H1 (cell line): Measurements from ENCODE around the gene RAB22A. TPM values are rescaled to one million over a fixed set of nuclear protein-coding genes. Genes with fewer than 3 reads are reported as not detected.

Source experiments
- CTCF ChIA-PET: fragments of 300-600 bp; sonication (Branson Sonifier 250); formaldehyde crosslinking; loops from one replicate; lab custom pipeline; 2021; ENCODE audit not compliant: partially characterized antibody; lab: Charles Lee
- POLR2A ChIA-PET: fragments of 300-600 bp; sonication (Branson Sonifier 250); formaldehyde crosslinking; loops from one replicate; lab custom pipeline; 2021; ENCODE audit warnings: inconsistent platforms; ENCODE audit not compliant: partially characterized antibody; lab: Charles Lee
- DNase-seq, 2 experiments: peaks; one replicate each; pipeline versions ENCODE4 v3.0.0 to v3.0.0-alpha.2; 2010 to 2022; ENCODE audit warnings: low spot score in 2 of 2, low read depth in 1 of 2, mixed read lengths in 1 of 2
- FAIRE-seq: peaks from 2 replicates; lab custom pipeline; 2011; peaks lifted over from hg19 to GRCh38; lab: Jason Lieb, UNC
- H2AFZ ChIP-seq: 2 replicates; pipeline ENCODE4 v1.8.1; 2012; ENCODE audit warnings: low read length, inconsistent platforms
- H2AK5ac ChIP-seq: 2 replicates; pipeline ENCODE4 v1.6.1; 2013; ENCODE audit warnings: low read depth, low read length
- H2BK120ac ChIP-seq: replicated peaks from 2 replicates; pipeline ENCODE3; 2013; ENCODE audit warnings: low read depth, low read length, inconsistent platforms
- H2BK12ac ChIP-seq: 2 replicates; pipeline ENCODE4 v1.6.1; 2013; ENCODE audit warnings: low read depth, low read length
- H2BK15ac ChIP-seq: 2 replicates; pipeline ENCODE4 v1.6.1; 2013; ENCODE audit warnings: low read length
- H2BK20ac ChIP-seq: 2 replicates; pipeline ENCODE4 v1.6.1; 2013; ENCODE audit warnings: low read length
- H2BK5ac ChIP-seq: 2 replicates; pipeline ENCODE4 v1.6.1; 2013; ENCODE audit warnings: low read depth, low read length
- H3K14ac ChIP-seq: 2 replicates; pipeline ENCODE4 v1.6.1; 2013; ENCODE audit warnings: inconsistent platforms; ENCODE audit not compliant: insufficient read length
- H3K18ac ChIP-seq: 2 replicates; pipeline ENCODE4 v1.6.1; 2013; ENCODE audit warnings: low read length; ENCODE audit errors: extremely low read depth
- H3K23ac ChIP-seq: 2 replicates; pipeline ENCODE4 v1.6.1; 2013; ENCODE audit warnings: inconsistent platforms; ENCODE audit not compliant: insufficient read length
- H3K23me2 ChIP-seq: 2 replicates; pipeline ENCODE4 v1.6.1; 2013; ENCODE audit warnings: low read depth, low read length
- H3K27ac ChIP-seq: 2 replicates; pipeline ENCODE4 v1.6.1; 2011; ENCODE audit warnings: low read depth, low read length, inconsistent platforms
- H3K27me3 ChIP-seq, 4 experiments: replicated peaks in 1 of 4; 1 replicate in 1 of 4; 2 replicates in 3 of 4; pipeline versions ENCODE4 v1.6.1 to v1.8.1; 2011 to 2013; ENCODE audit warnings: low read length in 3 of 4, mild to moderate bottlenecking in 3 of 4, inconsistent platforms in 2 of 4, mixed read lengths in 2 of 4, moderate library complexity in 1 of 4; ENCODE audit not compliant: control insufficient read depth in 3 of 4, insufficient read depth in 3 of 4; ENCODE audit errors: extremely low read depth in 1 of 4
- H3K36me3 ChIP-seq, 4 experiments: 2 replicates each; pipeline versions ENCODE4 v1.6.1 to v1.8.1; 2011 to 2013; ENCODE audit warnings: mild to moderate bottlenecking in 4 of 4, low read length in 3 of 4, moderate library complexity in 2 of 4, control low read depth in 1 of 4, inconsistent platforms in 1 of 4; ENCODE audit not compliant: insufficient read depth in 4 of 4, control insufficient read depth in 2 of 4
- H3K4ac ChIP-seq: replicated peaks from 2 replicates; pipeline ENCODE3; 2013; ENCODE audit warnings: low read length, low read depth, mixed read lengths, inconsistent platforms; ENCODE audit not compliant: insufficient read length
- H3K4me1 ChIP-seq, 4 experiments: replicated peaks in 1 of 4; 1 replicate in 1 of 4; 2 replicates in 3 of 4; pipeline versions ENCODE4 v1.6.1 to v1.8.1; 2011 to 2013; ENCODE audit warnings: low read length in 3 of 4, inconsistent platforms in 2 of 4, mixed read lengths in 1 of 4; ENCODE audit not compliant: insufficient read depth in 4 of 4, control insufficient read depth in 3 of 4
- H3K4me2 ChIP-seq, 2 experiments: 2 replicates each; pipeline versions ENCODE4 v1.6.1 to v1.8.1; 2011 to 2013; ENCODE audit warnings: low read depth in 2 of 2, low read length in 2 of 2, control low read depth in 1 of 2, inconsistent platforms in 1 of 2, mild to moderate bottlenecking in 1 of 2; ENCODE audit not compliant: insufficient read depth in 1 of 2
- H3K4me3 ChIP-seq, 4 experiments: fragments of 200-600, 300-600 bp in 1 of 4; sonication (generic), shearing (Covaris generic), sonication (Bioruptor Twin) in 1 of 4; 2 replicates each; pipeline versions ENCODE4 v1.5.1 to v1.8.1; 2011 to 2016; ENCODE audit warnings: low read length in 4 of 4, low read depth in 3 of 4, control low read depth in 2 of 4, inconsistent platforms in 2 of 4, mild to moderate bottlenecking in 2 of 4, mixed read lengths in 1 of 4, moderate library complexity in 1 of 4; ENCODE audit not compliant: insufficient read depth in 2 of 4; ENCODE audit errors: extremely low read depth in 1 of 4
- H3K56ac ChIP-seq: replicated peaks from 2 replicates; pipeline ENCODE3; 2013; ENCODE audit warnings: low read depth, mild to moderate bottlenecking, mixed read lengths, low read length, inconsistent platforms; ENCODE audit not compliant: insufficient read length
- H3K79me1 ChIP-seq: 2 replicates; pipeline ENCODE4 v1.6.1; 2013; ENCODE audit warnings: low read depth, low read length, control low read depth
- H3K79me2 ChIP-seq, 2 experiments: 2 replicates each; pipeline versions ENCODE4 v1.6.1 to v1.8.1; 2012 to 2013; ENCODE audit warnings: low read length in 2 of 2, mild to moderate bottlenecking in 2 of 2, inconsistent platforms in 1 of 2; ENCODE audit not compliant: insufficient read depth in 2 of 2, control insufficient read depth in 1 of 2
- H3K9ac ChIP-seq, 4 experiments: replicated peaks in 1 of 4; 1 replicate in 1 of 4; 2 replicates in 3 of 4; pipeline versions ENCODE4 v1.6.1 to v1.8.1; 2011 to 2013; ENCODE audit warnings: low read depth in 3 of 4, low read length in 3 of 4, control low read depth in 2 of 4, mild to moderate bottlenecking in 2 of 4, moderate library complexity in 2 of 4, inconsistent platforms in 1 of 4; ENCODE audit errors: extremely low read depth in 1 of 4
- H3K9me3 ChIP-seq, 2 experiments: 2 replicates each; pipeline versions ENCODE4 v1.6.1 to v1.8.1; 2012 to 2013; ENCODE audit warnings: mild to moderate bottlenecking in 2 of 2, moderate library complexity in 2 of 2, control low read depth in 1 of 2, inconsistent platforms in 1 of 2, low read depth in 1 of 2, low read length in 1 of 2, mixed read lengths in 1 of 2; ENCODE audit not compliant: insufficient read depth in 2 of 2
- H4K20me1 ChIP-seq, 2 experiments: replicated peaks in 1 of 2; 2 replicates each; pipeline versions ENCODE3 to v1.8.1; 2011 to 2013; ENCODE audit warnings: inconsistent platforms in 2 of 2, low read length in 2 of 2, mild to moderate bottlenecking in 1 of 2; ENCODE audit not compliant: insufficient read depth in 2 of 2, control insufficient read depth in 1 of 2
- H4K5ac ChIP-seq: 2 replicates; pipeline ENCODE4 v1.6.1; 2013; ENCODE audit warnings: low read length, low read depth, mixed read lengths, inconsistent platforms; ENCODE audit not compliant: insufficient read length
- H4K8ac ChIP-seq: 2 replicates; pipeline ENCODE4 v1.8.0; 2013; ENCODE audit warnings: mild to moderate bottlenecking, moderate library complexity, low read length, inconsistent platforms; ENCODE audit not compliant: insufficient read depth; ENCODE audit errors: extremely low read depth
- H4K91ac ChIP-seq: replicated peaks from 2 replicates; pipeline ENCODE3; 2013; ENCODE audit warnings: low read length, mixed read lengths, inconsistent platforms; ENCODE audit not compliant: insufficient read length
- ASH2L ChIP-seq: fragments of 200-600, 300-600 bp; sonication (generic); IDR thresholded peaks from one replicate; pipeline ENCODE4 v1.7.1; 2017; ENCODE audit warnings: low read length
- BACH1 ChIP-seq: IDR thresholded peaks from 2 replicates; pipeline ENCODE4 v1.6.1; 2012; ENCODE audit warnings: low read length, improper control_type of control experiment
- CBX8 ChIP-seq: fragments of 300-800, 300-1000 bp; sonication (generic); IDR thresholded peaks from 2 replicates; pipeline ENCODE4 v1.7.1; 2016; ENCODE audit warnings: low read depth, low read length, borderline replicate concordance
- CREB1 ChIP-seq: IDR thresholded peaks from 2 replicates; pipeline ENCODE4 v1.6.1; 2012; ENCODE audit warnings: inconsistent platforms
- EP300 ChIP-seq, 2 experiments: IDR thresholded peaks; 1 replicate in 1 of 2; 2 replicates in 1 of 2; pipeline ENCODE4 v1.6.1; 2011 to 2012; ENCODE audit warnings: low read depth in 2 of 2, low read length in 2 of 2, mild to moderate bottlenecking in 2 of 2, borderline replicate concordance in 1 of 2, inconsistent platforms in 1 of 2, moderate library complexity in 1 of 2
- JUN ChIP-seq: IDR thresholded peaks from 2 replicates; pipeline ENCODE4 v1.6.1; 2011; ENCODE audit warnings: low read depth, mild to moderate bottlenecking, improper control_type of control experiment, low read length
- JUND ChIP-seq: IDR thresholded peaks from 2 replicates; pipeline ENCODE4 v1.6.1; 2011; ENCODE audit warnings: mild to moderate bottlenecking, improper control_type of control experiment, low read length
- POLR2A ChIP-seq, 2 experiments: IDR thresholded peaks; 1 replicate in 1 of 2; 2 replicates in 1 of 2; pipeline ENCODE4 v1.6.1; 2011; ENCODE audit warnings: low read depth in 2 of 2, low read length in 2 of 2, mild to moderate bottlenecking in 2 of 2; ENCODE audit errors: control extremely low read depth in 1 of 2
- POU5F1 ChIP-seq: IDR thresholded peaks from 2 replicates; pipeline ENCODE4 v1.6.1; 2011; ENCODE audit warnings: low read depth, mild to moderate bottlenecking, low read length, moderate library complexity
- RAD21 ChIP-seq, 2 experiments: IDR thresholded peaks in 1 of 2; conservative IDR thresholded peaks in 1 of 2; 2 replicates each; pipeline ENCODE4 v1.6.1; 2011; ENCODE audit warnings: low read depth in 2 of 2, low read length in 2 of 2, improper control_type of control experiment in 1 of 2, inconsistent platforms in 1 of 2, mild to moderate bottlenecking in 1 of 2, moderate library complexity in 1 of 2
- RFX5 ChIP-seq: IDR thresholded peaks from 2 replicates; pipeline ENCODE4 v1.6.1; 2011; ENCODE audit warnings: low read depth, low read length, improper control_type of control experiment, borderline replicate concordance
- WGBS, 2 experiments: shearing (Covaris generic) in 1 of 2; methylation state at CpG; one replicate each; pipeline versions ENCODE4 v1.1.6 to v1.1.7; 2013 to 2015; ENCODE audit warnings: low lambda C conversion rate in 2 of 2, mixed read lengths in 2 of 2, inconsistent platforms in 1 of 2, low coverage in 1 of 2, missing lambda C conversion rate in 1 of 2; ENCODE audit not compliant: insufficient replicate concordance in 2 of 2, insufficient coverage in 1 of 2, insufficient read length in 1 of 2; ENCODE audit errors: extremely low coverage in 1 of 2, missing lambda C conversion rate in 1 of 2; 5-methylcytosine and 5-hydroxymethylcytosine counted together
- polyA plus RNA-seq, 7 experiments: library from polyadenylated mRNA; depleted of rRNA in 3 of 7; stranded (reverse) in 5 of 7; unstranded in 2 of 7; fragments of >200 nt in 5 of 7; fragments of 200-250 nt in 2 of 7; gene quantifications; 1 replicate in 5 of 7; 2 replicates in 1 of 7; 4 replicates in 1 of 7; pipeline versions ENCODE4 v1.2.1 to v1.2.3, GENCODE V29; 2011 to 2013; ENCODE audit warnings: missing spikeins in 2 of 7, mixed read lengths in 2 of 7
- total RNA-seq: library from RNA; stranded (reverse); fragmentation: NEBNext Ultra II Directional; extraction: Animal tissue kit (Norgen Biotek cat#: 25700); gene quantifications from 2 replicates; pipeline ENCODE4 v1.2.1, GENCODE V29; 2021
- TF ChIP-seq, protein P1 (sequence below), 3 experiments: IDR thresholded peaks; 1 replicate in 2 of 3; 2 replicates in 1 of 3; pipeline versions ENCODE4 v1.5.1 to v1.6.1; 2011; ENCODE audit warnings: low read length in 3 of 3, mild to moderate bottlenecking in 3 of 3, inconsistent platforms in 2 of 3, low read depth in 1 of 3, moderate library complexity in 1 of 3; ENCODE audit not compliant: insufficient read depth in 1 of 3; ENCODE audit errors: control extremely low read depth in 1 of 3

RAB22A gene
- total and polyA plus RNA-seq, 2 of the 8 experiments (the other 6 are each of a cell fraction or from before 2014, with no cell fraction given), result 3.1 to 6.6 TPM

- Histone ChIP-seq H2AK5ac (no peak overlapping the region), H2AFZ (no peak overlapping the region), H3K9me3 (no peaks in the 10 kb centered on the region), H3K27me3 (no peaks in the 10 kb centered on the region), H3K27ac (no peak overlapping the region), H4K20me1 (no peaks in the 10 kb centered on the region), H3K9ac (no peak overlapping the region), H3K23ac (no peak overlapping the region), H4K5ac (no peak overlapping the region), H2BK20ac (no peak overlapping the region), H3K4me3 (no peak overlapping the region), H3K14ac (no peak overlapping the region), H3K18ac (no peak overlapping the region), H2BK12ac (no peak overlapping the region), H3K36me3 (no peaks in the 10 kb centered on the region; a peak in 1 of 8 replicates), H3K56ac (no peak overlapping the region), H4K8ac (no peak overlapping the region), H2BK120ac (no peak overlapping the region), H3K4me1 (peaks cover 0 to under 1% (median 0%) of the 10 kb centered on the region in 4 experiments; a peak in 1 of 7 replicates), H3K4ac (no peak overlapping the region), H3K79me1 (no peaks in the 10 kb centered on the region; the same call in 1 of the 2 replicates), H3K23me2 (no peaks in the 10 kb centered on the region), H3K79me2 (peaks cover 0 to 3% of the 10 kb centered on the region in 2 experiments; a peak in 1 of 4 replicates), H2BK15ac (no peak overlapping the region), H3K4me2 (no peak overlapping the region), H4K91ac (no peak overlapping the region), H2BK5ac (no peak overlapping the region)
- POLR2A ChIA-PET, result no interaction called here
- FAIRE-seq, result no peak
- CTCF ChIA-PET, result interaction anchor here (1.2 to 1.7 kb wide), 2 partner anchors 8 to 69 kb away, joined by 5 to 6 read pairs; no protein-coding TSS in a partner anchor
- no peak for DNase-seq
- 89% methylated on average over 1 of the region's 1 CpG; no CpG with 5 or more reads in 1 of the 2 experiments for WGBS, 2 experiments
- TF ChIP-seq ASH2L, result no peak
- TF ChIP-seq RAD21 (IDR thresholded peaks at IDR 0.05 in 1 of 2, conservative IDR thresholded peaks at IDR 0.05 in 1 of 2; ENCODE audit: low read depth in 2 of 2, low read length in 2 of 2), result no peak
- no peak for TF ChIP-seq JUN
- no peak for TF ChIP-seq POU5F1
- no peak for TF ChIP-seq CBX8
- no peak for TF ChIP-seq RFX5
- no peak for TF ChIP-seq BACH1
- TF ChIP-seq, protein P1, sequence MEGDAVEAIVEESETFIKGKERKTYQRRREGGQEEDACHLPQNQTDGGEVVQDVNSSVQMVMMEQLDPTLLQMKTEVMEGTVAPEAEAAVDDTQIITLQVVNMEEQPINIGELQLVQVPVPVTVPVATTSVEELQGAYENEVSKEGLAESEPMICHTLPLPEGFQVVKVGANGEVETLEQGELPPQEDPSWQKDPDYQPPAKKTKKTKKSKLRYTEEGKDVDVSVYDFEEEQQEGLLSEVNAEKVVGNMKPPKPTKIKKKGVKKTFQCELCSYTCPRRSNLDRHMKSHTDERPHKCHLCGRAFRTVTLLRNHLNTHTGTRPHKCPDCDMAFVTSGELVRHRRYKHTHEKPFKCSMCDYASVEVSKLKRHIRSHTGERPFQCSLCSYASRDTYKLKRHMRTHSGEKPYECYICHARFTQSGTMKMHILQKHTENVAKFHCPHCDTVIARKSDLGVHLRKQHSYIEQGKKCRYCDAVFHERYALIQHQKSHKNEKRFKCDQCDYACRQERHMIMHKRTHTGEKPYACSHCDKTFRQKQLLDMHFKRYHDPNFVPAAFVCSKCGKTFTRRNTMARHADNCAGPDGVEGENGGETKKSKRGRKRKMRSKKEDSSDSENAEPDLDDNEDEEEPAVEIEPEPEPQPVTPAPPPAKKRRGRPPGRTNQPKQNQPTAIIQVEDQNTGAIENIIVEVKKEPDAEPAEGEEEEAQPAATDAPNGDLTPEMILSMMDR (IDR thresholded peaks at IDR 0.05; ENCODE audit: control extremely low read depth in 1 of 3, insufficient read depth in 1 of 3, low read depth in 1 of 3, low read length in 3 of 3), result no peak
- TF ChIP-seq POLR2A (IDR thresholded peaks at IDR 0.05; ENCODE audit: control extremely low read depth in 1 of 2, low read depth in 2 of 2, low read length in 2 of 2), result no peak
- no peak for TF ChIP-seq JUND
- no peak for TF ChIP-seq CREB1
- TF ChIP-seq EP300 (IDR thresholded peaks at IDR 0.05; ENCODE audit: borderline replicate concordance in 1 of 2, low read depth in 2 of 2, low read length in 2 of 2), result no peak
These were observed 6.0 kb upstream of the RAB22A start for GRCh38 chr20:58303547-58303946.
